Heart right ventricle (tissue), 16 donors: Measurements from ENCODE around the gene PPM1H. TPM values are rescaled to one million over a fixed set of nuclear protein-coding genes. Genes with fewer than 3 reads are reported as not detected.

Experiments
- ATAC-seq, 8 donors: fragments of 200-7000 bp; cut with Tn5 transposase; one replicate each; pipeline ENCODE4 v1.9.1; 2020; ENCODE audit warnings: mild to moderate bottlenecking in 8 of 8, moderate library complexity in 8 of 8, moderate number of reproducible peaks in 1 of 8
- DNase-seq, 2 donors: peaks; one replicate each; pipeline ENCODE4 v3.0.0-alpha.2; 2020
- H3K27ac ChIP-seq, 10 donors: fragments of 200-600 bp; sonication (generic) in 2 of 10; one replicate each; pipeline versions ENCODE4 v1.5.0 to v1.8.0; 2020 to 2022; ENCODE audit warnings: mild to moderate bottlenecking in 3 of 10
- H3K27me3 ChIP-seq, 7 donors: fragments of 200-600 bp; one replicate each; pipeline ENCODE4 v1.8.0; 2021 to 2022; ENCODE audit warnings: mild to moderate bottlenecking in 2 of 7
- H3K36me3 ChIP-seq, 9 donors: fragments of 200-600 bp; sonication (generic) in 1 of 9; one replicate each; pipeline versions ENCODE4 v1.5.0 to v1.8.0; 2020 to 2022; ENCODE audit warnings: mild to moderate bottlenecking in 2 of 9
- H3K4me1 ChIP-seq, 9 donors: fragments of 200-600 bp; sonication (generic) in 1 of 9; one replicate each; pipeline versions ENCODE4 v1.5.0 to v1.8.0; 2020 to 2022; ENCODE audit warnings: mild to moderate bottlenecking in 4 of 9
- H3K4me3 ChIP-seq, 10 donors: fragments of 200-600 bp; sonication (generic) in 2 of 10; one replicate each; pipeline versions ENCODE4 v1.5.0 to v1.8.0; 2020 to 2022; ENCODE audit warnings: mild to moderate bottlenecking in 7 of 10, moderate library complexity in 2 of 10
- H3K9me3 ChIP-seq, 11 donors: fragments of 200-600 bp in 10 of 11; sonication (generic) in 2 of 11; one replicate each; pipeline versions ENCODE4 v1.5.0 to v1.8.0; 2013 to 2022; ENCODE audit warnings: mild to moderate bottlenecking in 2 of 11, control low read depth in 1 of 11, moderate library complexity in 1 of 11
- WGBS, 2 donors: extraction: QIAGEN DNeasy Blood & Tissue Kit; methylation state at CpG; one replicate each; pipeline ENCODE4 v1.1.7; 2013; ENCODE audit warnings: inconsistent platforms in 1 of 2; 5-methylcytosine and 5-hydroxymethylcytosine counted together
- intact Hi-C, 10 donors: fragments of 100-400 bp; cut with DNase I; formaldehyde crosslinking; loops; one replicate each; pipeline versions ENCODE4 v1.11.1 to v1.14.2; 2022
- polyA plus RNA-seq, 2 donors: library from polyadenylated mRNA; stranded (reverse); fragments of 200-250 nt; gene quantifications; one replicate each; pipeline ENCODE4 v1.2.3, GENCODE V29; 2013
- total RNA-seq, 10 donors: library from RNA; stranded (reverse); fragmentation: NEBNext Ultra II Directional in 3 of 10; extraction: Animal tissue kit (Norgen Biotek cat#: 25700) in 3 of 10; gene quantifications; one replicate each; pipeline versions ENCODE4 v1.2.1 to v1.2.4, GENCODE V29; 2021 to 2023
- TF ChIP-seq, protein P1 (sequence below), 9 donors: fragments of 200-600 bp; sonication (generic) in 2 of 9; IDR thresholded peaks; one replicate each; pipeline versions ENCODE4 v1.5.0 to v1.8.0; 2021 to 2022; ENCODE audit warnings: antibody characterized with exemption in 9 of 9, mild to moderate bottlenecking in 5 of 9, moderate library complexity in 1 of 9
- donor health status: Arrhythmogenic right ventricular cardiomyopathy.
- donor health status: ischemic (EF 13 %, LVEDD 7.1; RV severe dilation, severe dysfunction).
- donor health status: healthy with polysubstance abuse.
- donor health status: DM: no; HTN: yes; CAD: no.
- donor health status: DM: no; HTN: no; CAD: no.
- donor health status: ischemic (EF 25% LVEDD 6.9; RV normal size, moderate dysfunction).
- donor health status: ischemic (EF 25% LVEDD 5.7; RV mildly dilated, moderate dysfunction).
- donor health status: healthy.
- donor health status: DM: yes; HTN: yes; CAD: no.
- donor health status: Ischemic cardiomyopathy.
- donor health status: ischemic (EF 35%, LVEDD 5.7; RV mildly dilated, moderate dysfunction).
- donor health status: nonischemic (EF 11% LVEDD 7.7; RV severe dilation, severe dysfunction).
- donor health status: DM: yes; HTN: yes; CAD: no.
- donor health status: PGD.
- donor health status: ischemic (EF 29% LVEDD 5.4; RV normal size, mild dysfunction).
- donor health status: nonischemic (EF 23%, LVEDD 6.1; RV moderate dilation, normal function).

PPM1H gene
- total and polyA plus RNA-seq, 12 donors = 0.62 to 7.1 (median 5.3) TPM

DNA sequence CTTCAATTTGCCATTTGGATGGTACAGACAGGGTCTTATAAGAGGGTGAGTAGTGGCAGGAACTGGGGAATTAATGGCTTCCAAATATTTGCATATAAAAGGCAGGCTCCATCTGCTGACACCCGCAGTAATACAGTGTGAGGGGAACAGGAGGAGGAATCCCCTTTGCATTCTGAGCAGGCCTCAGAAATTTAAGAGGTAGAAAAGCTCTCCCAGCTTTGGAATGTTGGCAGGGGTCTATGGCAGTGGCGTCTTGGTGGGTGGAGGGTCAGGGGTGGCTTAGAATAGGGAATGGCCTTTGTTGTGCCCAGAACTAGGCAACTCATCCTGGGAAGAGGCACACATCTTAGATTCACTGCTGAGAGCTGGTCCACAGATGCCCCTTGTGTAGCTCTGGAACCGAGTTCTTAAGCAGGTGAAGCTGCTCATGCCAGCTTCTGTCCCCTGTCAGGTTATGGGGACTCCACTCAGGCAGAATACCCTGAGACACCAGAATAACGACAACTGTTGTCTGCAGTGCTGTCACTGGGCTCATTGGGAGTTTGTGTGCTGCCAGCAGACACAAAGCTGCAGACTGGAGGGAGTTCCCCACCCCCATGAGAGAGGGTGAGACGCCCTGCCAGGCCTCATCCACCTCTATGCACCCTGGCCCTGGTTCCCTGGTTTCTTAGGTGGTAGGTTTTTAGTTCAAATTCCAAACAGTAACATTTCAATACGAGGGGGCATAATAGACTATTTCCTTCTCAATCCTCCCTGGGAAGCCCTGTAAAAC, 278.2 kb downstream of the PPM1H start:
- Histone ChIP-seq H3K27me3 (no peaks in the 10 kb centered on the region), H3K4me3 (no peak overlapping the region), H3K4me1 (peaks cover 0 to 14% (median 0%) of the 10 kb centered on the region in 9 donors), H3K9me3 (peaks cover 0 to 7% (median 0%) of the 10 kb centered on the region in 11 donors), H3K27ac (no peak overlapping the region), H3K36me3 (no peaks in the 10 kb centered on the region)
- no peak for DNase-seq
- WGBS, 2 donors = 91 to 95% methylated on average over 6 of the region's 6 CpGs
- no peak for ATAC-seq
- TF ChIP-seq, protein P1, sequence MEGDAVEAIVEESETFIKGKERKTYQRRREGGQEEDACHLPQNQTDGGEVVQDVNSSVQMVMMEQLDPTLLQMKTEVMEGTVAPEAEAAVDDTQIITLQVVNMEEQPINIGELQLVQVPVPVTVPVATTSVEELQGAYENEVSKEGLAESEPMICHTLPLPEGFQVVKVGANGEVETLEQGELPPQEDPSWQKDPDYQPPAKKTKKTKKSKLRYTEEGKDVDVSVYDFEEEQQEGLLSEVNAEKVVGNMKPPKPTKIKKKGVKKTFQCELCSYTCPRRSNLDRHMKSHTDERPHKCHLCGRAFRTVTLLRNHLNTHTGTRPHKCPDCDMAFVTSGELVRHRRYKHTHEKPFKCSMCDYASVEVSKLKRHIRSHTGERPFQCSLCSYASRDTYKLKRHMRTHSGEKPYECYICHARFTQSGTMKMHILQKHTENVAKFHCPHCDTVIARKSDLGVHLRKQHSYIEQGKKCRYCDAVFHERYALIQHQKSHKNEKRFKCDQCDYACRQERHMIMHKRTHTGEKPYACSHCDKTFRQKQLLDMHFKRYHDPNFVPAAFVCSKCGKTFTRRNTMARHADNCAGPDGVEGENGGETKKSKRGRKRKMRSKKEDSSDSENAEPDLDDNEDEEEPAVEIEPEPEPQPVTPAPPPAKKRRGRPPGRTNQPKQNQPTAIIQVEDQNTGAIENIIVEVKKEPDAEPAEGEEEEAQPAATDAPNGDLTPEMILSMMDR (IDR thresholded peaks at IDR 0.05) = no peak
- intact Hi-C loops = no loop called here

DNA sequence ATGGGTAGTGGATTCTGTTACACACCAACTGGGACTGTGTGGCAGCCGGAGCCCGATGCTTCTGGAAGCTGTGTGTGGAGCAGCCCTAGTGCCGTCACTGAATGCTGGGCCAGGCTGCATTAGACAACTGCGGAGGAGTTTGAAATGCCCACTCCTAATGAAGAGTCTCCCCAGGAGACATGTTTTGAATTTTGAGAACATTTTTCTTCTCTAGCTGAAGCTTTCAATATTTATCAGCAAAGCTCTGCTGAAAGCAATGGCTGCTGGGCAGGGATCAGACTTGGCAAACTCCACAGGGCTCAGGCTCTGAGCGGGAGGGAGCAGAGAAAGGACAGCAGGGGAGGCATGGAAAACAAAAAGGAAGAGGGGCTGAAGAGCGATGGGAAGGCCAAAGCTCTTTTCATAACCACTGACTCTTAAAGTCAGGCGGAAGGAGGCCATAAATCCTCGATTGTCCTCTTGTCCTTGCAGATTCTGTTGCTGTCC, 279.2 kb downstream of the PPM1H start:
- no peak overlapping the region for H3K4me3 ChIP-seq
- H3K36me3 ChIP-seq = no peaks in the 10 kb centered on the region
- intact Hi-C loops = no loop called here
- 84 to 89% methylated on average over 8 of the region's 8 CpGs for WGBS, 2 donors
- H3K4me1 ChIP-seq = peaks cover 0 to 14% (median 0%) of the 10 kb centered on the region in 9 donors
- H3K27ac ChIP-seq = no peak overlapping the region
- H3K27me3 ChIP-seq = no peaks in the 10 kb centered on the region
- DNase-seq (no peak), ATAC-seq (peak in 1 of 8 donors; percentile 38)
- H3K9me3 ChIP-seq = peaks cover 0 to 6% (median 0%) of the 10 kb centered on the region in 11 donors
- TF ChIP-seq, protein P1 (IDR thresholded peaks at IDR 0.05) = no peak

DNA sequence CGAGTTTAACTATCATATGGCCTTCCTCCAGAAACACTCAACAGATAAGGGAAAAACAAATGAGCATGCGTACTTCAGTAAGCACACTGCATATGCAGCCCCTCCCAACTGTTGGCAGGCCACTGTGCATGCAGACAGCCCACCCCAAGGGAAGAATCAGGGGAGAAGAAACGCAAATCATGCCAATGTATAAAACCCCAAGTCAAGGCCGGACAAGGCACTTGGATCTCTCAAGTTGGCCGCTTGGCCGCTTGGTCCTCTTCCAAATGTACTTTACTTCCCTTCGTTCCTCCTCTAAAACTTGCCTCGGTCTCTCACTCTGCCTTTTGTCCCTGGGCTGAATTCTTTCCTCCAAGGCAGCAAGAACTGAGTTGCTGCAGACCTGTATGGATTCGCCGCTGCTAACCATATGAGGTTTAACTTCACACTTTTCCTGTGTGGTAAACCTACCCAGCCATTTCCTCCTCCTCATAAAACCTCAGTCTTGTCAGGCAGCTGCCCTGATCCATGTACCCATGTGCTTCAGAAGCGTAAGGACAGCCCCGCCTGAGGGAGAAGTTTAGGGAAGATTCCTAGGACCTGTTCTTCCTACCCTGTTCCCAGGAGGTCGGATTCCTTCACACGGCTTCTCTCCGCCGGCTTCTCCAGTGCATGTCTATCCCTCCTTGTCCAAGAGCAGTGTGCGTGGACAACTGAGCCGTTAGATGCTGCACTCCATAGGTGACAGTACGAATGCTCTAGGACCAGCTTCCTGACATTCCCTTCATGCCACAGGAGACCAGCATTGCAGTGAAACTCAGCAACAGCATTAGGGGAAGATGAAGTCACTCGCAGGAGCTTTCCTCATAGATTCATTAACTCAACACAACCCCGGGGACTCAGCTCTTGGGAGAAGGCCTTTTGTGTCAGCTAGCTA, 280.4 kb downstream of the PPM1H start:
- H3K27ac ChIP-seq = no peak overlapping the region
- 93% methylated on average over 21 of the region's 21 CpGs for WGBS, 2 donors
- DNase-seq = no peak
- no peak overlapping the region for H3K4me3 ChIP-seq
- H3K9me3 ChIP-seq = no peaks in the 10 kb centered on the region
- intact Hi-C loops = no loop called here
- no peaks in the 10 kb centered on the region for H3K27me3 ChIP-seq
- H3K4me1 ChIP-seq = peaks cover 0 to 9% (median 0%) of the 10 kb centered on the region in 9 donors
- no peaks in the 10 kb centered on the region for H3K36me3 ChIP-seq
- no peak for ATAC-seq
- TF ChIP-seq, protein P1 (IDR thresholded peaks at IDR 0.05) = no peak

DNA sequence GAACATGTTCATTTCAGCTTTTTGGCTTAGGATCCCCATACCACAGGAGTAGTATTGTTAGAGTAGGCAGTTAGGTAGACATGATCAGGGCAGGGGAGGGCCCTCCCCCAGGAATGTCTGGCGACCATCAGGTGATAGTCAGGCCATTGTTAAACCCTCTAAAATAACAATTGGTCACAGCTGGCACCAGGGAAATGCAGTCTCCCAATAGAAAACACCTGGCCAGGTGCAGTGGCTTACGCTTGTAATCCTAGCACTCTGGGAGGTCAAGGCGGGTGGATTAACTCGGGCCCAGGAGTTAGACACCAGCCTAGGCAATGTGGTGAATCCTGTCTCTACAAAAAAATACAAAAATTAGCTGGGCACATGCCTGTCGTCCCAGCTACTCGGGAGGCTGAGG, 281.2 kb downstream of the PPM1H start:
- H3K4me1 ChIP-seq = peaks cover 0 to 9% (median 0%) of the 10 kb centered on the region in 9 donors
- H3K36me3 ChIP-seq = no peaks in the 10 kb centered on the region
- no peak for DNase-seq
- TF ChIP-seq, protein P1 (IDR thresholded peaks at IDR 0.05) = no peak
- 88 to 91% methylated on average over 6 of the region's 6 CpGs for WGBS, 2 donors
- H3K27ac ChIP-seq = no peak overlapping the region
- no peak overlapping the region for H3K4me3 ChIP-seq
- no peak for ATAC-seq
- no peaks in the 10 kb centered on the region for H3K9me3 ChIP-seq
- H3K27me3 ChIP-seq = no peaks in the 10 kb centered on the region
- intact Hi-C loops = no loop called here
